GM18505 (cell line): ENCODE measurements around the gene PLEKHM1.
A peak's percentile ranks its signal among the peaks of the same experiment; 100 is the strongest.
"Not testable (repeated sequence)": the region's sequence is repeated elsewhere in the genome, so short reads cannot be mapped to it uniquely, and the experiment has no call there.

Experiments
- ATAC-seq: cut with Tn5 transposase; IDR thresholded peaks from one replicate; pipeline ENCODE4 v1.9.1; 2021; ENCODE audit not compliant: unreplicated experiment
- POLR2A ChIP-seq: IDR thresholded peaks from 4 replicates; pipeline ENCODE4 v1.6.1; 2011; ENCODE audit warnings: borderline replicate concordance; ENCODE audit not compliant: insufficient read depth, insufficient read length; ENCODE audit errors: extremely low read depth

Gene PLEKHM1

GRCh38 chr17:45490615-45491433, at the start of gene PLEKHM1:
PLEKHM1 (minus strand) TSS chr17:45490721; CDS start chr17:45482484, 8,237 bp downstream.
- peak; percentile 51 for TF ChIP-seq POLR2A
- peak; percentile 94 for ATAC-seq

DNA sequence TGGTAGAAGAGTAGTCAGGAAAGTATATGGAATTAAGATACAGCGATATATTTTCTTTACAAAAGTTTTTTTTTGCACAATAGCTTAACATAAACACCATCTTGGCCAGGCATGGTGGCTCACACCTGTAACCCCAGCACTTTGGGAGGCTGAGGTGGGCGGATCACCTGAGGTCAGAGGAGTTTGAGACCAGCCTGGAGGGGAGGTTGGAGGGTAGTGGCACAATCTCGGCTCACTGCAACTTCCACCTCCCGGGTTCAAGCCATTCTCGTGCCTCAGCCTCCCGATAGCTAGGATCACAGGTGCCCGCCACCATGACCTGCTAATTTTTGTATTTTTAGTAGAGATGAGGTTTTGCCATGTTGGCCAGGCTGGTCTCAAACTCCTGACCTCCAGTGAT, 47.6 kb upstream of the PLEKHM1 start:
- not testable (repeated sequence) for ATAC-seq

DNA sequence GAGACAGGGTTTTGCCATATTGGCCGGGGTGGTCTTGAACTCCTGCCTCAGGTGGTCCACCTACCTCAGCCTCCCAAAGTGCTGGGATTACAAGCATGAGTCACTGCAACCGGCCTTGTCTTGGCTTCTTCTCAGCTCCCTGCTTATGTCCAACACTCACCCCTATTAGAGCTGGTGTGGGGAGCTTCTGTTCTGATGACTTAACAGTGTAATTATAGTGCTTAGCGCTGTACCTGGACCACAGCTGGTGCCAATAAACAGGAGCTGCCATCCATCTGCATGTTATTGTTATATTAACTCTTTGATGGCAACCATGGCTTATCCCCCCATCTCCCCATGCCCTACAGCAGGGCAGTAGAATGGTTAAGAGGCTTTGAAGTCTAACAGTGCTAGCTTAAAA, 15.6 kb upstream of the PLEKHM1 start:
- ATAC-seq = not testable (repeated sequence)

GRCh38 chr17:45505183-45505582, 14.7 kb upstream of the PLEKHM1 start:
- ATAC-seq = not testable (repeated sequence)

DNA sequence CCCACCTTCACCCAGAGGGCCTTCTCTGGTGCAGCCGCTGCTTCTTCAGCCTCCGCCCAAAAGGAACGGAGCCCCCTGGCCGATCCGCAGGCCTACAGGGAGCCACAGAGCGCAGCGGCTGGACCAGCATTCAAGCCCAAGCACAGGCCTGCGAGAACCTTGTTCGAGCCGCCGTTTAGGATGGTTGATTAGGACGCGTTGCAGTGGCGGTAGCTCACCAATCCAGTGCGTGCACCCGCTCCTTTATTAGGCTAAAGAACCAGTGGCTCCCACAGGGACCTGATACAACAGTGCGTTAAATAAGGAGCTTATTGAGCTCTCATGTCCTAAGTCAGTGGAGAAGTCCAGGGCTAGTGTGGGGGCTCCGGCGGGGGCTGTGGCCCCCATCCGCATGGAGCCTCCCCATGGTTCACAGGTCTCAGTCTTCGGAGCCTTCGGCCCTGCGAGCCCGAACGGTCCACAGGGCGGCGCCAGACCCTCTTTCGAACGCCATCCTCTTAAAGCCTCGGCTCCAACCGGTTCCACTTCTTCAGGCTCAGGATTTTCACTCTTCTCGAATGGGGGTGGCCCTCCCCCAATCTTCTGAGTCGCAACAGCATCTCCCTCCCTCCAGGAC, 10.7 kb upstream of the PLEKHM1 start:
- ATAC-seq = not testable (repeated sequence)

- not testable (repeated sequence) for ATAC-seq
Measured at GRCh38 chr17:45500478-45500877, 10.0 kb upstream of the PLEKHM1 start.

DNA sequence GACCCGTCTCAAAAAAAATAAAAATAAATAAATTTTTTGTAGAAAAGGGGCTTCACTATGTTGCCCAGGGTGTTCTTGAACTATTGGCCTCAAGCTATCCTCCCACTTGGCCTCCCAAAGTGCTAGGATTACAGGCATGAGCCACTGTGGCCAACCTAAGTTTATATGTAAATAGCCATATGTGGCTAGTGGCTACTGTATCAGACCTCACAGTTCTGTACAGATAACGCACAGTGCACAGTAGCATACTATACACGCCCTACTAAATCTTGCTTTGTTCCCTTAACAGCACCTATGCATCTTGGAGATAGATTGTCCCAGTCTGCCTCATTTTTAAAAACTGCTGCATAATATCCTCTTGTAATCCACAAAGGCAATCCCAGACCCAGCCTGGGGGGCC, 8.7 kb upstream of the PLEKHM1 start:
- not testable (repeated sequence) for ATAC-seq

- ATAC-seq = not testable (repeated sequence)
Measured at GRCh38 chr17:45498377-45498776, 7.9 kb upstream of the PLEKHM1 start.

- ATAC-seq = not testable (repeated sequence)
Measured at GRCh38 chr17:45497449-45497848, 6.9 kb upstream of the PLEKHM1 start.

DNA sequence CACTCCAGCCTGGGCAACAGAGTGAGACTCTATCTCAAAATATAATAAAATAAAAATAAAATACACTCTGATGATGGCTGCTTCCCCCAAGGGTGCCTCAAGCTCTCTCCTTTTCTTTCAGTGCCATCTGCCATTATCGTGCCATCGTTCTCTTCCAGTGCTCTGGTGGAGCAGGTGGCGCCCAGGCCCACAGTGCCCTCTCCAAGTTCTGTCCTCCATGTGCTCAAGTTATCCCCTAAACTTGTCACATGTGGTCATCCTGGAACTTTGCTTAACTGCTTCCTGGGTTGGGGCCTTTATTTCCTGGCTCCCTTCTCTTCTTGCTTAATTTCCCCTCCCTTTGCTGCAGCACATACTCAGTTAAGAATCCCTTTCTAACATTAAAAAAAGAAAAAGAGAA, 6.0 kb upstream of the PLEKHM1 start:
- ATAC-seq = not testable (repeated sequence)

- not testable (repeated sequence) for ATAC-seq
Measured at GRCh38 chr17:45494556-45494955, 4.0 kb upstream of the PLEKHM1 start.

- ATAC-seq = not testable (repeated sequence)
Measured at GRCh38 chr17:45492156-45492555, 1.6 kb upstream of the PLEKHM1 start.

DNA sequence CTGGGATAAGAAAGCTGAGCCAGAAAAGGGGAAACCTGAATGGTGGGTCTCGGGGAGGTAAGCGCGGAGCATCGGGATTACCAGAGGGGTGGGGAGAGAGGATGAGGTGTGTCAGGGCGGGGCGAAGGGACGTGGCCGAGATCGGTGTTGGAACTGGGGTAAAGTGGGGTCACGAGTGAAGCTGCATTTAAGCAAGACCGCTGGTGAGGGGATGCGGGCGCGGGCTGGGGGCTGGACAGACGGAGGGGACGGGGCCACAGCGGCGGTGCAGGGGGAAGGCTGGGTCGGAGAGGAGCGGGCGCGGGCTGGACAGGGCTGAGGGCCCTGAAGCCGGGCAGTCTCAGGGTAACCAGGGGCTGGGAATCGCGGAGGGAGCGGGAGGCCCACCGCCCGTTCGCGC, 323 bp downstream of the PLEKHM1 start:
- ATAC-seq = not testable (repeated sequence)

- not testable (repeated sequence) for ATAC-seq
Measured at GRCh38 chr17:45487704-45488103, 2.8 kb downstream of the PLEKHM1 start.

GRCh38 chr17:45483591-45484216, 6.8 kb downstream of the PLEKHM1 start:
- not testable (repeated sequence) for ATAC-seq

DNA sequence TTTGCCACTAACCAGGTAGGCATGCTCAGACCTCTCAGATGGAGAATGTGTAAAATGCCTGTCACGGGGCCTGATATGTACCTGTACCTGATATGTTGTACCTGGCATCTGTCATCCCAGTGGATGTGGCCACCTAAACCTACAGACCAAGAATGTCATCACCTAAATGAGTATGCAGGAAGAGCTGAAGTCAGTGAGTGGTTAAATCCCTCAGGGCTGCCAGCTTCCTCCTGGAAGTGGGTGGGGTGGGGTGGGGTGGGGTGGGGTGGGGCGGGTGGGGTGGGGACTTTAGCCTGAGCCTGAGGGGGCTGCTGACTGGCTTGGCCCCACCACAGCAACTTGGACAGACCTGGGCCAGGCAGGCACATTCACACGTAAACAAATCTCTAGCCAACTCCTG, 7.3 kb downstream of the PLEKHM1 start:
- ATAC-seq = not testable (repeated sequence)

- not testable (repeated sequence) for ATAC-seq
Measured at GRCh38 chr17:45482317-45482716, 8.2 kb downstream of the PLEKHM1 start.

DNA sequence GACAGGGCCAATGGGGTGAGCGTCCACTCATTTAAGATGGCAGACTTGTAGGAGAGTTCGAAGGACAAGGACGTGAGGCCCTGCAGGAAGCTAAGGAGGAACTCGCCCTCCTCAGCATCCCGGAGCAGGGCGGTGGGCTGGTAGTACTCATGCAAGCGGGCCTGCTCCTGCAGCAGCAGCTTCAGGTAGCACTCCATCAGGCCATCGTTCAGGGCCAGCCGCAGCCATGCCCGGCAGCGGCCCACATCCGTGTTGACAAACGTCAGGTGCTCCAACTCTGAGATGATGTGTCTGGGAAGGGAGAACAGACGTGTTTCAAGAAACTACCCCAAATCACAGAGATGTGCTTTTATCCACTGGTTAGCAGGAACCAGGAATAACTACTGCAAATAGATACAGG, 15.1 kb downstream of the PLEKHM1 start:
- ATAC-seq = not testable (repeated sequence)

GRCh38 chr17:45472249-45472648, 18.3 kb downstream of the PLEKHM1 start:
- not testable (repeated sequence) for ATAC-seq

DNA sequence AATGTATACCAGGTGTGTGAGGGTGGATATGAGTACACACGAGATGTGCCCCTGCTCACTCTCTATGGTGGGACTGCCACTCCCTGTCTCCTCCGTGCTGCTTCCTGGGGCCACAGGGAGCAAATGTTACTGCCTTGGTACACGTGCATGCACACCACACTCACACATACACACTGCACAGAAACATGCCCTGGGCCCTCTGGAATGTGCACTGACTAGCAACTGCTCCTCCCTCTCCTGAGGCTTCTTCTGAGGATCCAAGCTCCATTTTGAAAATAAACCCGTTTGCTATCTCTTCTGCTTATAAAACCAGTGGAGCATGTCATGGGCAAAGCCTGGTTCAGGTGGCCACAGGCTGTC, 21.3 kb downstream of the PLEKHM1 start:
- not testable (repeated sequence) for ATAC-seq
